Transverse colon (tissue), 4 donors: ENCODE results near the gene NUCKS1. TPM values are rescaled to one million over a fixed set of nuclear protein-coding genes. Genes with fewer than 3 reads are reported as not detected.

Experiments used
- DNase-seq: peaks from one replicate; pipeline ENCODE4 v3.0.0-alpha.2; 2019
- H3K27ac ChIP-seq, 4 donors: fragments of 200-600 bp; sonication (generic); 2 replicates each; pipeline ENCODE4 v1.5.1; 2016 to 2018; ENCODE audit warnings: inconsistent platforms in 4 of 4
- H3K27me3 ChIP-seq: fragments of 200-600 bp; sonication (generic); 2 replicates; pipeline ENCODE4 v1.5.1; 2017; ENCODE audit warnings: inconsistent platforms
- H3K36me3 ChIP-seq, 4 donors: fragments of 200-600 bp; sonication (generic); 2 replicates each; pipeline ENCODE4 v1.5.1; 2017 to 2019; ENCODE audit warnings: inconsistent platforms in 4 of 4
- H3K4me1 ChIP-seq, 4 donors: fragments of 200-600 bp; sonication (generic); 2 replicates each; pipeline ENCODE4 v1.5.1; 2017 to 2020; ENCODE audit warnings: inconsistent platforms in 4 of 4
- H3K4me3 ChIP-seq, 4 donors: fragments of 200-600 bp; sonication (generic); 1 replicate in 1 of 4; 2 replicates in 3 of 4; pipeline versions ENCODE4 v1.5.1 to v1.6.1; 2017 to 2019; ENCODE audit warnings: inconsistent platforms in 4 of 4
- H3K9me3 ChIP-seq, 2 donors: fragments of 200-600 bp; sonication (generic); 2 replicates each; pipeline ENCODE4 v1.5.1; 2017 to 2019; ENCODE audit warnings: inconsistent platforms in 2 of 2
- EP300 ChIP-seq: sonication (generic); formaldehyde crosslinking; IDR thresholded peaks from one replicate; pipeline ENCODE4 v1.6.1; 2017; ENCODE audit warnings: antibody characterized with exemption, low read depth
- POLR2A ChIP-seq: fragments of 450-650 bp; IDR thresholded peaks from one replicate; pipeline ENCODE4 v1.6.1; 2016; ENCODE audit warnings: antibody characterized with exemption, mild to moderate bottlenecking, moderate library complexity
- POLR2AphosphoS5 ChIP-seq, 3 donors: sonication (generic); formaldehyde crosslinking; IDR thresholded peaks; one replicate each; pipeline ENCODE4 v1.6.1; 2016; ENCODE audit warnings: antibody characterized with exemption in 3 of 3
- whole genome bisulfite sequencing, 2 donors: methylation state at CpG; one replicate each; pipeline ENCODE4 v1.1.5; 2018; ENCODE audit warnings: low coverage in 1 of 2; 5-methylcytosine and 5-hydroxymethylcytosine counted together
- in situ Hi-C, 4 donors: fragments of 200-750 bp; cut with MboI; loops; one replicate each; pipeline versions ENCODE4 v1.15.0 to v1.15.1; 2017; ENCODE audit warnings: low sequenced_read_pairs in 3 of 4, low pct_ligation_motif_present in 1 of 4, low pct_unique_long_range_greater_than_20kb in 1 of 4
- intact Hi-C: fragments of 100-400 bp; cut with DNase I; formaldehyde crosslinking; loops from one replicate; pipeline ENCODE4 v1.15.1; 2023; ENCODE audit warnings: low total_unique reads
- total RNA-seq, 4 donors: library from RNA; depleted of rRNA; stranded (reverse); fragments of >200 nt; gene quantifications; one replicate each; pipeline ENCODE4 v1.1.0, GENCODE V29; 2016
- TF ChIP-seq, protein P1 (sequence below), 5 experiments: fragments of 200-600 bp in 3 of 5; fragments of 450-650 bp in 2 of 5; sonication (generic) in 3 of 5; IDR thresholded peaks; 1 replicate in 2 of 5; 2 replicates in 3 of 5; pipeline ENCODE4 v1.5.1; 2016 to 2017; ENCODE audit warnings: antibody characterized with exemption in 5 of 5, inconsistent platforms in 3 of 5, mild to moderate bottlenecking in 2 of 5, moderate library complexity in 1 of 5

Gene NUCKS1
- total RNA-seq, 4 donors from 2014 or later, result 21.7 to 45.7 (median 35.1) TPM

DNA sequence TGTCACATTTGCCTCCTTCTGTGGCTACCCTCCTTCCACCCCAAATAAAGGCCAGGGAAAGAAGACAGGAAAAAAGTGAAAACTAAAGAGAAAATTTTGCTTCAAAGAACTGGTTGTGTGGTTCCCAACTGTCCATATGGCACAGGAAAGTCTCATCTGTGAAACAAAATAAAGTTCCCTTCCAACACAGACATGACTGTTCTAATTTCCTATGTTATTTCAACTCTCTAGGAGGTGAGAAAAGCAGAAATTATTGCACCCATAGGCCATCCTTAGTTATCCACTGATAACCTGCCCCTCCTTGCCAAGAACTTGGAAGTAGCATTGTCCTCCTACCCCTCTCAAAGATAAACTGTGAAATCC lies 33.4 kb upstream of the NUCKS1 start:
- TF ChIP-seq, protein P1, sequence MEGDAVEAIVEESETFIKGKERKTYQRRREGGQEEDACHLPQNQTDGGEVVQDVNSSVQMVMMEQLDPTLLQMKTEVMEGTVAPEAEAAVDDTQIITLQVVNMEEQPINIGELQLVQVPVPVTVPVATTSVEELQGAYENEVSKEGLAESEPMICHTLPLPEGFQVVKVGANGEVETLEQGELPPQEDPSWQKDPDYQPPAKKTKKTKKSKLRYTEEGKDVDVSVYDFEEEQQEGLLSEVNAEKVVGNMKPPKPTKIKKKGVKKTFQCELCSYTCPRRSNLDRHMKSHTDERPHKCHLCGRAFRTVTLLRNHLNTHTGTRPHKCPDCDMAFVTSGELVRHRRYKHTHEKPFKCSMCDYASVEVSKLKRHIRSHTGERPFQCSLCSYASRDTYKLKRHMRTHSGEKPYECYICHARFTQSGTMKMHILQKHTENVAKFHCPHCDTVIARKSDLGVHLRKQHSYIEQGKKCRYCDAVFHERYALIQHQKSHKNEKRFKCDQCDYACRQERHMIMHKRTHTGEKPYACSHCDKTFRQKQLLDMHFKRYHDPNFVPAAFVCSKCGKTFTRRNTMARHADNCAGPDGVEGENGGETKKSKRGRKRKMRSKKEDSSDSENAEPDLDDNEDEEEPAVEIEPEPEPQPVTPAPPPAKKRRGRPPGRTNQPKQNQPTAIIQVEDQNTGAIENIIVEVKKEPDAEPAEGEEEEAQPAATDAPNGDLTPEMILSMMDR (IDR thresholded peaks at IDR 0.05), result no peak
- TF ChIP-seq POLR2A, result no peak
- TF ChIP-seq POLR2AphosphoS5 (IDR thresholded peaks at IDR 0.05), result no peak
- TF ChIP-seq EP300, result no peak
- Histone ChIP-seq H3K27me3 (no peaks in the 10 kb centered on the region), H3K27ac (no peak overlapping the region), H3K4me3 (no peak overlapping the region), H3K9me3 (no peaks in the 10 kb centered on the region), H3K36me3 (no peaks in the 10 kb centered on the region), H3K4me1 (no peaks in the 10 kb centered on the region)
- DNase-seq, result no peak
- in situ Hi-C loops (loop anchor here (25.0 kb wide), 3 partner anchors 129 to 329 kb away; partner anchors contain the start of gene AVPR1B (in 4 of the 4)), intact Hi-C loops (no loop called here)

DNA sequence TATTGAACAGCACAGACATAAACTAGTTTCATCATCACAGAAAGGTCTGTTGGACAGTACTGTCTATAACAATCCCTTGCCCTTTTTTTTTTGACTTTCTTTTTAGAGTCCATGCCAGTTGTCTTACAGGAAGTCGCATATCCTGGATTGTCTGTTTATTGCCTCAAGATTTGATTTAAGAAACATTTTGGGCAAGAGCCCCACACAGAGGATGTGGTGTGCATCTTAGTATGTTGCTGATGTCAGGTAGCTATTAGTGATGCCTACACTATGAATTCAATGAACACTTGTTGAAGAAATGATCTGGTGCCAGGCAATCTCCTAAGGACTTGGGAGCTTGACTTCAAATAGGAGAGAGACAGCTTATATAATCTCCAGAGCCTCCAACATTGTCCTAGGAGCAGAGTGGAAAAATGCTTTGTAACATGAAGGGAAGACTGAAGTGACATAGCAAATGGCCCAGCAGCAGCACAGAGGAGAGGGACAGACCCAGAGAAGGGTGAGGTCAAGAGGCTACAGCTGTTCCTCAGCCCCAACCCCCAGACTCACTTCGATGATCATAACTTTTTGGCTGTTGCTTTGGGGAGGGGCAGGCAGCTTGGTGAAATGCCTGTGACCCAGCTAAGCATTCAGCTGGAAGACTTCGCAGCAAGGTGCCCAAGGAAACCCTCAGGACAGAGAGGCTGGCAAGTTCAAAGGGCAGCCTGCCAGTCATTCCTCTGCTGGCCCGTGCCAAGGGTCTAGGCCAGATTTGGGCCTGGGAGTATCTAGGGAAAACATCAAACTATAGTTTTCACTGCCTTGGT lies 32.8 kb upstream of the NUCKS1 start:
- DNase-seq, result no peak
- 47 to 76% methylated on average over 2 to 4 of the region's 4 CpGs for WGBS, 2 donors
- intact Hi-C loops (no loop called here), in situ Hi-C loops (loop anchor here (25.0 kb wide), 3 partner anchors 129 to 329 kb away; partner anchors contain the start of gene AVPR1B (in 4 of the 4))
- no peak overlapping the region for H3K4me3 ChIP-seq
- no peak for TF ChIP-seq EP300
- no peak for TF ChIP-seq POLR2A
- TF ChIP-seq, protein P1 (IDR thresholded peaks at IDR 0.05), result no peak
- TF ChIP-seq POLR2AphosphoS5 (IDR thresholded peaks at IDR 0.05), result no peak
- H3K27ac ChIP-seq, result no peak overlapping the region
- no peaks in the 10 kb centered on the region for H3K36me3 ChIP-seq
- no peaks in the 10 kb centered on the region for H3K27me3 ChIP-seq
- H3K9me3 ChIP-seq, result no peaks in the 10 kb centered on the region
- H3K4me1 ChIP-seq, result no peaks in the 10 kb centered on the region

DNA sequence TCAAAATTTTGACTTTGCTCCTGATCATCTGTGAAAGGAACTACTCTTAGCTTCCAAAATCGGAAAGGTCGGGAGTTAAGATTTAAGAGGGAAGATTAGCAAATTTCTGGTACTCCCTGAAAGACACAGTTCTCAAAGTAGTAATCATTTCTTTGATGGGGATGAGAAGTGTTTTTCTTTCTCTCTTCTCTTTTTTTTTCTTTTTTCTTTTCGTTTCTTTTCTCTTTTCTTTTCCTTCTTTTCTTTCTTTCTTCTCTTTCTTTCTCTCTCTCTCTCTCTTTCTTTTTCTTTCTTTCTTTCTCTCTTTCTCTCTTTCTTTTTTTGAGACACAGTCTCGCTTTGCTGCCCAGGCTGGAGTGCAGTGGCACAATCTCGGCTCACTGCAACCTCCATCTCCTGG lies 30.4 kb upstream of the NUCKS1 start:
- H3K4me1 ChIP-seq, result peaks cover 0 to 7% (median 0%) of the 10 kb centered on the region in 4 donors
- no peaks in the 10 kb centered on the region for H3K27me3 ChIP-seq
- in situ Hi-C loops (loop anchor here (25.0 kb wide), 3 partner anchors 132 to 332 kb away; partner anchors contain the start of gene AVPR1B (in 4 of the 4)), intact Hi-C loops (no loop called here)
- 84 to 85% methylated on average over 3 to 5 of the region's 5 CpGs for WGBS, 2 donors
- H3K36me3 ChIP-seq, result no peaks in the 10 kb centered on the region
- H3K9me3 ChIP-seq, result no peaks in the 10 kb centered on the region
- no peak for DNase-seq
- H3K4me3 ChIP-seq, result no peak overlapping the region
- no peak overlapping the region for H3K27ac ChIP-seq
- no peak for TF ChIP-seq EP300
- TF ChIP-seq POLR2AphosphoS5 (IDR thresholded peaks at IDR 0.05), result no peak
- TF ChIP-seq, protein P1 (IDR thresholded peaks at IDR 0.05), result no peak
- no peak for TF ChIP-seq POLR2A

DNA sequence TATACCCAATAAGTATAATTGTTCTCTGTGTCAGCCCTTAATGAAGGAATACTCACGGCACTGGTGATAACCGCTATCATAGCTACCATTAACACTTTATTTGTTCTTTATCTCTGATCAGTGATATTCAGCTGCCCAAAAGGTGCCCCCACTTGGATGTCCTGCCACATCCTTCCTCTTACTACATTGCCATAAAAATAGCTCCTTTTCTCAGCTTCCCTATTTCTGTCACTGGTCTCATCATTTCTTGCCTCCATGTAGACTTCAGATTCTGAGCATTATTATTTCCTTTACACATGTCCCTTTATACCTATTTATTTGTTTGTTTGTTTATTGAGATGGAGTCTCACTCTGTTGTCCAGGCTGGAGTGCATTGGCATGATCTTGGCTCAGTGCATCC lies 28.0 kb upstream of the NUCKS1 start:
- Histone ChIP-seq H3K4me3 (no peak overlapping the region), H3K27ac (no peak overlapping the region), H3K9me3 (no peaks in the 10 kb centered on the region), H3K27me3 (no peaks in the 10 kb centered on the region), H3K4me1 (peaks cover 0 to 16% (median 4%) of the 10 kb centered on the region in 4 donors), H3K36me3 (no peaks in the 10 kb centered on the region)
- DNase-seq, result no peak
- in situ Hi-C loops (loop anchor here (25.0 kb wide), 3 partner anchors 134 to 334 kb away; partner anchors contain the start of gene AVPR1B (in 4 of the 4)), intact Hi-C loops (no loop called here)
- 74 to 94% methylated on average over 2 of the region's 2 CpGs for WGBS, 2 donors
- TF ChIP-seq, protein P1 (IDR thresholded peaks at IDR 0.05), result no peak
